Tibial nerve (tissue), 3 donors: Measurements from ENCODE around the gene IGF1R.

ENCODE experiments used
- POLR2A ChIP-seq, 2 donors: fragments of 450-650 bp; IDR thresholded peaks; one replicate each; pipeline ENCODE4 v1.6.1; 2017; ENCODE audit warnings: antibody characterized with exemption in 2 of 2, mild to moderate bottlenecking in 2 of 2, moderate library complexity in 2 of 2
- TF ChIP-seq, protein P1 (sequence below), 5 experiments: fragments of 200-600 bp in 3 of 5; fragments of 450-650 bp in 2 of 5; sonication (generic) in 3 of 5; IDR thresholded peaks; one replicate each; pipeline ENCODE4 v1.5.1; 2016 to 2019; ENCODE audit warnings: antibody characterized with exemption in 5 of 5, mild to moderate bottlenecking in 3 of 5, moderate library complexity in 2 of 5

- TF ChIP-seq, protein P1, sequence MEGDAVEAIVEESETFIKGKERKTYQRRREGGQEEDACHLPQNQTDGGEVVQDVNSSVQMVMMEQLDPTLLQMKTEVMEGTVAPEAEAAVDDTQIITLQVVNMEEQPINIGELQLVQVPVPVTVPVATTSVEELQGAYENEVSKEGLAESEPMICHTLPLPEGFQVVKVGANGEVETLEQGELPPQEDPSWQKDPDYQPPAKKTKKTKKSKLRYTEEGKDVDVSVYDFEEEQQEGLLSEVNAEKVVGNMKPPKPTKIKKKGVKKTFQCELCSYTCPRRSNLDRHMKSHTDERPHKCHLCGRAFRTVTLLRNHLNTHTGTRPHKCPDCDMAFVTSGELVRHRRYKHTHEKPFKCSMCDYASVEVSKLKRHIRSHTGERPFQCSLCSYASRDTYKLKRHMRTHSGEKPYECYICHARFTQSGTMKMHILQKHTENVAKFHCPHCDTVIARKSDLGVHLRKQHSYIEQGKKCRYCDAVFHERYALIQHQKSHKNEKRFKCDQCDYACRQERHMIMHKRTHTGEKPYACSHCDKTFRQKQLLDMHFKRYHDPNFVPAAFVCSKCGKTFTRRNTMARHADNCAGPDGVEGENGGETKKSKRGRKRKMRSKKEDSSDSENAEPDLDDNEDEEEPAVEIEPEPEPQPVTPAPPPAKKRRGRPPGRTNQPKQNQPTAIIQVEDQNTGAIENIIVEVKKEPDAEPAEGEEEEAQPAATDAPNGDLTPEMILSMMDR (IDR thresholded peaks at IDR 0.05) = no peak
- no peak for TF ChIP-seq POLR2A (IDR thresholded peaks at IDR 0.05)
Measured at GRCh38 chr15:98706986-98707385, 58.6 kb downstream of the IGF1R start.
